HG02852 (cell line): ENCODE measurements around the gene DDX54.
"Not testable (repeated sequence)": the region's sequence is repeated elsewhere in the genome, so short reads cannot be mapped to it uniquely, and the experiment has no call there.

Experiments used
- ATAC-seq: cut with Tn5 transposase; IDR thresholded peaks from one replicate; pipeline ENCODE4 v1.9.1; 2021; ENCODE audit warnings: mild to moderate bottlenecking, moderate library complexity; ENCODE audit not compliant: unreplicated experiment

The DDX54 gene

GRCh38 chr12:113128802-113129663, 56.2 kb downstream of the DDX54 start:
- no peak for ATAC-seq

GRCh38 chr12:113127791-113128199, 57.5 kb downstream of the DDX54 start:
- ATAC-seq = no peak

GRCh38 chr12:113120670-113121370, 64.5 kb downstream of the DDX54 start:
- no peak for ATAC-seq

GRCh38 chr12:113119980-113120669, 65.2 kb downstream of the DDX54 start:
- no peak for ATAC-seq

- ATAC-seq = no peak
These were observed 67.1 kb downstream of the DDX54 start for GRCh38 chr12:113118142-113118541.

- ATAC-seq = not testable (repeated sequence)
These were observed 67.6 kb downstream of the DDX54 start for GRCh38 chr12:113117684-113118083.

- ATAC-seq = no peak
These were observed 68.4 kb downstream of the DDX54 start for GRCh38 chr12:113116875-113117274.

- ATAC-seq = no peak
These were observed 69.7 kb downstream of the DDX54 start for GRCh38 chr12:113115455-113116126.

- no peak for ATAC-seq
These were observed 70.7 kb downstream of the DDX54 start for GRCh38 chr12:113114447-113115178.

- no peak for ATAC-seq
These were observed 71.9 kb downstream of the DDX54 start for GRCh38 chr12:113113397-113113796.

GRCh38 chr12:113112043-113112899, 73.0 kb downstream of the DDX54 start:
- ATAC-seq = no peak

- ATAC-seq = no peak
These were observed 74.0 kb downstream of the DDX54 start for GRCh38 chr12:113111247-113111646.

GRCh38 chr12:113109872-113110599, 75.2 kb downstream of the DDX54 start:
- ATAC-seq = no peak

GRCh38 chr12:113109360-113109759, 75.9 kb downstream of the DDX54 start:
- no peak for ATAC-seq

- ATAC-seq = no peak
These were observed 77.0 kb downstream of the DDX54 start for GRCh38 chr12:113108308-113108707.
